Fibroblast of upper back skin (primary cell): ENCODE measurements around the gene ZNF324.
"Not testable (repeated sequence)": the region's sequence is repeated elsewhere in the genome, so short reads cannot be mapped to it uniquely, and the experiment has no call there.

Source experiments
- DNase-seq: peaks from one replicate; pipeline ENCODE4 v3.0.0-alpha.2; 2013

Gene ZNF324

DNA sequence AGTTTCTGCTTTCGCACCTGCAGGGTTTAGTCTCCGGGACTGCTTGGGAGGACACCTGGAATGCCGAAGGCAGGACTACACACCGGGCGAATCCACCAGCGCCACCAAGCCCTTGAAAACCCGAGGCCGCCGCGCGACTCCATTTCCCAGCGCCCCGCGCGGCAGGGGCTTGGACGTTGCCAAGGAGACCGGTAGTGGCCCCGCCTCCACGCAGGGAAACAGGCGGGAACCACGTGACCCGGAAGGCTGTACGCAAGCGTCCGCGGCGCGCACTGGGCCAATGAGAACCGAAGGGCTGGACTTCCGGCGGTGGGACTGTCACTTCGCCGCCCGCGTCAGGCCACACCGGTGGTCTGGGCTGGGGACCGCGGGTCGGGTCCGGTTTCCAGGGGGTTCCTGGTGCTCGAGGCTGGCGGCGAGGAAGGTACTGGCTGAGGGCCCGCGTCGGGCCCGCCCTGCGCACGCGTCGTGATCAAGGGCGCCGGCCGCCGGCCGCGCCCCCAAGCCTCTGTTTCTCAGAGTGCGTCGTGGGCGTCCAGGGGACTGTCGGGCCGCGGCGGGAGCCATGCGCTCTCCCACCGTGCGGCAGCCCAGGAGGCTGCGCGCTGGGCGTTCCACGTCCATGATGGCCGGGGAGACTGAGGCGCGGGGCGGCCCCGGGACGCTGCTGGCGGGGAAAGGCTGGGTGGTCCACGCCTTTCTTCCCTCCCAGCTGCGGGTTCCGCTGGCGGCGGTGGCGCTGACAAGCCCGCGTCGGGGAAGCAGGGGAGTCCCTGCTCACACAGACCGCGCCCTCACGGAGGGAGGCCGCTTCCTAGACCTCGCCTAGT, at the start of gene ZNF324:
TSS of gene ZNF324 (plus strand) at position 321 of the 830 bp plus-strand sequence. CDS start 2,106 bp downstream, outside the sequence.
- peak; percentile 93 for DNase-seq

DNA sequence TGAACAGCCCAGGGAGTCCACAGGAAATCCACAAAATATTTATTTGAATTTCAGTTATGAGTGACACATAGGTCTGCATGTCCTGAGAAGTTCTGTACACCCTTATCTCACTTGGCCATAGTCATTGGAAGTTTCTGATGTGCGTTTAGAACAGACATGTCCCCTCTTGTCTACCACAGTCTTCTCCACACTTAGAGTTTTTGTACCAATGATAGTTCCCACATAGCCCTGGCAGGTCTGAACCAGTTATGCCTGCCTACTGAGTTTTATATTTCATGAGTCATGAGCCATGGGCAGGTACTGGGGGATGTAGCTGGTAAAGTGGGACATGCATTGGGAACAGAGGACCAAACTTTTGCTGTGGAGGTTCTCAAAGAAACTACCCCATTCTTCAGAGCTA, 38.3 kb upstream of the ZNF324 start:
- DNase-seq, result no peak

DNA sequence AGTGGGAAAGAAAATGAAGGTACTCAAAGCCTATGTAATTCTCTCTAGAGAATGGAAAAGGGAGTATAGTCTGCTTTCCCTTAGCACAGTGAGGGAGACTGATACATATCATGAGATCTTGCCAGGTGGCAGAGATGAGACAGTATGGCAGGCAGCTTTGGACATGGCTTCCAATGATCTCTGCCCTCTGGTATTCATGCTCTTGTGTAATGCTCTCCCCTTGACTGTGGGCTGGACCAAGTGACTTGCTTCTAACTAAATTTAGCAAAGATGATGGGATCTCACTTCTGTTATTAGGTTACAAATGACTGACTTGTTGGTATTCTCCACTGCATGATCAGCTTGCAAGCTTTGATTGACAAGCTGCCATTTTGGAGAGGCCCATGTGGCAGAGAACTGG, 37.1 kb upstream of the ZNF324 start:
- no peak for DNase-seq

DNA sequence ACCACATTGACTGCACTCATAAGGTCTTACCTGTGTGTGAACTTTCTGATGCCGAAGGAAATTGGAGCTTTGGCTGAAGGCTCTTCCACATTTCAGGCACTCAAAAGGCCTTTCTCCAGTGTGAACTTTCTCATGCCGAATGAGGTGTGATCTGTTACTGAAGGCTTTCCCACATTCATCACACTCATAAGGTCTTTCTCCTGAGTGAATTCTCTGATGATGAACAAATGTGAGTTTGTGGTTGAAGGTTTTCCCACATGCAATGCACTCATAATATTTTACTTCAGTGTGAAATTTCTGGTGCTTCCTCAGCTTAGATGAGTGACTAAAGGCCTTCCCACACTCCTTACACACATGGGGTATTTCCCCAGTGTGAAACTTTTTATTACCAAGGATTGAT, 32.7 kb upstream of the ZNF324 start:
- no peak for DNase-seq

DNA sequence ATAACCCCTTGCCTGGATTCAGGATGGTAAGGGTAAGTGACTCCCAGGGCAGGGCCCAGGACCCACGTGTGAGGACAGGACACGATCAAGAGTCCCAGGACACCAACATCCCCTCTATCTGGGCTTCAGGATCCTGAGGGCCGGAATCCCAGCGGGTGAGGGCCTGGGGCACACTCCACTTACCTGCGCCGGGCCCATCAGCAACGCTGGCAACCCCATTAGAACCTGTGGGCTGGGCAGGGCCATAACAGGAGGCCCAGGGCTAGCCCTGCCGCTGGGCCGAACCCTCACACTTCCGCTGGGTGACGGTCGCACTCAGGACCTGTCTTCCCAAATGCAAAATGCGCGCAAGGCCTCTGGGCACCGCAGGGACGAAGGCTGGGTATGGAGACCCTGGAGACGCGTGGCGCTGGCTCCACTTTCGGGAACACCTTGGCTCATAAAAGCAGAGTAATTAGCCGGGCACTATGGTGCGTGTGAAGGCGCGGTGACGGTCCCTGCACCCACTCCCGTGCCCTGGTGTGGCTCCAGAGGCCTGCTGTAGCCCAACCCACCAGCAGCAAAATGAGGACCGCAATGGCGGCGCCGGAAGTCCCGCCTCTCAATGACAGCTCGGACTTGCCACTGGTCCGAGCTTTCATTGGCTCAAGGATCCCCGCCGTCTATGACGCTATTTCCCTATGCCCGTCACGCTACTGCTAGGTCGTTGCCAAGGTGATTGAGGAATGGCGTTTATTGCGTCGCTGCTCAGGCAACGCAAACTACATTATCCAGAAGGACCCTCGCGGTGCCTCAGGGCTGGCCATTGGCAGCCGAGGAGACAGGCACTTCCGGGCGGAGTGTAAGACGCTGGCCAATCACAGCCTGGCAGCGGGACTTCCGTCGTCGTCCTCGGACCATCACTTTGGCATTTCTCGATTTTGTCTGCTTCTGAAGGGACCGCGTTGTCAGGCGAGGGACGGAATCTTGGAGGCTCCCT, 27.0 kb upstream of the ZNF324 start, which contains the start of gene ZNF132:
TSS of gene ZNF132 (minus strand) at position 578 of the 979 bp plus-strand sequence. CDS start at position 246, 332 bp downstream.
- peak; percentile 100 for DNase-seq

DNA sequence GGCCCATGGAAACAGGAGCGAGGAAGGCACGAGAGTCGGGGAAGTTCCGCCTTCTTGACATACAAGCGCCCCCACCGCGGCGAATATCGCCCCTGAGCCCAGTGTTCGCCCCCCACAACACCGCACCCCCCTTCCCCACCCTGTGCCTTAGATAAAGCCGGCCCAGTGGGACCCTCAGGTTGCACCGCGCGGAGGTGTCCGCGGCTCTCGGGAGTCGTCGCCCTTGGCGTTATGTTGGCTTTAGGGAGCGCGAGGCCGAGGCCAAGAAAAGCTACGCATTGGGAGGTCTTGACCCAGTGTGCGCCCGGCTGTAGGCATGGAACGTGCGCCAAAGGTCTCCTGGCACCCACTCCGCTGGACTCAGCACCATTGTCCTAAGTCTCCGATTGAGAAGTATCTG, 26.3 kb upstream of the ZNF324 start:
- DNase-seq, result no peak

DNA sequence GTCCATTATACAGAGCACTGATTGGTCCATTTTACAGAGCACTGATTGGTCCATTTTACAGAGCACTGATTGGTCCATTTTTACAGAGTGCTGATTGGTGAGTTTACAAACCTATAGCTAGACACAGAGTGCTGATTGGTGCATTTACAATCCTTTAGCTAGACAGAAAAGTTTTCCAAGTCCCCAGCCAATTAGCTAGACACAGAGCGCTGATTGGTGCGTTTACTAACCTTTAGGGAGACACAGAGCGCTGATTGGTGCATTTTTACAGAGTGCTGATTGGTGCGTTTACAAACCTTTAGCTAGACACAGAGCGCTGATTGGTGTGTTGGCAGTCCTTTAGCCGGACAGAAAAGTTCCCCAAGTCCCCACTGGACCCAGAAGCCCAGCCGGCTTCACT, 23.9 kb upstream of the ZNF324 start:
- DNase-seq, result not testable (repeated sequence)

DNA sequence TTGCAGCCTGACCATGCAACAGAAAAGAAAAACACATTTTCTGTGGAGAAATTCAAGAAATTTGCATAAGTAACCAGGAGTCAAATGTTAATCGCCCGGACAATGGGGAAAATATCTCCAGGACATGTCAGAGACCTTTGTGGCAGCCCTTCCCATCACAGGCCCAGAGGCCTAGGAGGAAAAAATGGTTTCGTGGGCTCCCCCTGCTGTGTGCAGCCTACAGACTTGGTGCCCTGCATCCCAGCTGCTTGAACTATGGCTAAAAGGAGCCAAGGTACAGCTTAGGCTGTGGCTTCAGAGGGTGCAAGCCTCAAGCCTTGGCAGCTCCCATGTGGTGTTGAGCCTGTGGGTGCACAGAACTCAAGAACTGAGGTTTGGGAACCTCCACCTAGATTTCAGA, 18.0 kb upstream of the ZNF324 start:
- not testable (repeated sequence) for DNase-seq

DNA sequence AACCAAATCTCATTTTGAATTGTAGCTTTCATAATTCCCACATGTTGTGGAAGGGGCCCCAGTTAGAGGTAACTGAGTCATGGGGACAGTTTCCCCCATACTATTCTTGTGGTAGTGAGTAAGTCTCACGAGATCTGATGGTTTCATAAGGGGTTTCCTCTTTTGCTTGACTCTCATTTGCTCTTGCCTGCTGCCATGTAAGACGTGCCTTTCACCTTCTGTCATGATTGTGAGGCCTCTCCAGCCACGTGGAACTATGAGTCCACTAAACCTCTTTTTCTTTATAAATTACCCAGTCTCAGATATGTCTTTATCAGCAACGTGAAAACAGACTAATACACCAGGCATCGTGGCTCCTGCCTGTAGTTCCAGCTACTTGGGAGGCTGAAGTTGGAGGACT, 16.9 kb upstream of the ZNF324 start:
- DNase-seq, result not testable (repeated sequence)

DNA sequence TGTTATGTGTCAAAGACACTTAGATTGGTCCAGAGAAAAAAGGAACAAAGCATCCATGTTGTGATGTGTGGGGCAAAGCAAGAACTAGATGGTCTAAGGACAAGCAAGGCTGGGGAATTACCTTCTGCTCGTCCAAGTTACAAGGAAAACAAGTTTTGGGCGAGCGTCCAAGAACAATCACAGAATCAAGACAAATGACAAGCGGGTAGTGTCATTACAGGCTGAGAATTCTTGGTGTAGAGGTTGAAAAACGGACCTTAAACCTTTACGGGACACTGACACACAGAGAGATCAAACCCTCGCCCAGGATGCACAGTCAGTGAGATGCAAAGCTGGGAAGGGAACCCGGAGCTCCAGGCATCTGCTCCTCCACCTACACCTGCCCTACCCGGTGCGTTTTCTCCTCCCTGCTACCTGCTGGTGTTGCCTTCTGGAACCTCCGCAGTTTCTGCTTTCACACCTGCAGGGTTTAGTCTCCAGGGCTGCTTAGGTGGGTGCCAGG, 16.0 kb upstream of the ZNF324 start:
- no peak for DNase-seq

DNA sequence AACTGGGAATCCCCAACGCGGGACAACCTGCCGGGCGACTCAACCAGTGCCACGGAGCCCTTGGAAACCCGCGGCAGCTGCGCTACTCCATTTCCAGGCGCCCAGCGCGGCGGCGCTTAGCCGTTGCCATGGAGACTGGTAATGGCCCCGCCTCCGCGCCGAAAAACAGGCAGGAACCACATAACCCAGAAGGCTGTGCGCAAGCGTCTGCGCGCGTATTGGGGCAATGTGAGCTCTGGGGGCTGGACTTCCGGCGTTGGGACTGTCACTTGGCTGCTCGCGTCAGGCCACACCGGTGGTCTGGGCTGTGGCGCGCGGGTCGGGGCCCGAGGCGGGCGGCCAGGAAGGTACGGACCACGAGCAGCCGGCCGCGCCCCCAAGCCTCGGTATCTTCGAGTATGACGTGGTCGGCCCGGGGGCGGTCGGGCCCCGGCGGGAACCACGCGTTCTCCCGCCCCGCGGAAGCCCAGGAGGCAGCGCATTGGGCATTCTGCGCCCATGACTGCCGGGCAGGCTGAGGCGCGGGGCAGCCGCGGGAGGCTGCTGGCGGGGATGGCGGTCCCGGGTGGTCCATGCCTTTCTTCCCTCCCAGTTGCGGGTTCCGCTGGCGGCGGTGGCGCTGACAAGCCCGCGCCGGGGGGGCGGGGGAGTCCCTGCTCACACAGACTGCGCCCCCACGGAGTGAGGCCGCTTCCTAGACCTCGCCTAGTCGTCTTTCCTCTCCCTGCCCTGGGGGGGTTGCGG, 15.3 kb upstream of the ZNF324 start, which contains the start of gene ZNF324B:
TSS of gene ZNF324B (plus strand) at position 265 of the 744 bp plus-strand sequence. CDS start 2,080 bp downstream, outside the sequence.
- peak; percentile 94 for DNase-seq

DNA sequence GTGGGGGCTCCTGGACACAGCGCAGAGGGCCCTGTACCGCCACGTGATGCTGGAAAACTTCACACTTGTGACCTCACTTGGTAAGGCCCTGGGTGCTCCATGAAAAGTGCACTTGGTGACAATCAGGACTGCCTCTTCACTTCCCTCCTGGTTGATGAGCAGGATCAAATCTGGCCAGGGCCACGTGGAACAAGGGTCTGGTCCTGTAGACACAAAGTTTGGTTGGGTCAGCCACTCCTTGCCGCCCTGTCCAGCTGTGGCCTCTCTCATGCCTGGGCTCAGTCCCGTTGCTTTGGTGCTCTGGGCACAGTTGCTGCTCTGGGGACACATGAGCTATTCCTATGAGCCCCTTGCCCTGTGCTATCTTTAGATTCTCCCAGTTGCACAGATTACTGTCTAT, 13.1 kb upstream of the ZNF324 start:
- no peak for DNase-seq

DNA sequence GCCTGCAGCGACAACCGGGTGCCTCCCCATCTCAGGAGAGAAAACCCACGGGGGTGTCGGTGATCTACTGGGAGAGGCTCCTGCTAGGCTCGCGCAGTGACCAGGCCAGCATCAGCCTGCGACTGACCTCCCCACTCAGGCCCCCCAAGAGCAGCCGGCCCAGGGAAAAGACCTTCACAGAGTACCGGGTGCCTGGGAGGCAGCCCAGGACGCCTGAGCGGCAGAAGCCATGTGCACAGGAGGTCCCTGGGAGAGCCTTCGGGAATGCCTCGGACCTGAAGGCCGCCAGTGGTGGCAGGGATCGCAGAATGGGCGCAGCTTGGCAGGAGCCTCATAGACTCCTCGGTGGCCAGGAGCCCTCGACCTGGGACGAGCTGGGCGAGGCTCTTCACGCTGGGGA, 11.6 kb upstream of the ZNF324 start:
- DNase-seq, result no peak

DNA sequence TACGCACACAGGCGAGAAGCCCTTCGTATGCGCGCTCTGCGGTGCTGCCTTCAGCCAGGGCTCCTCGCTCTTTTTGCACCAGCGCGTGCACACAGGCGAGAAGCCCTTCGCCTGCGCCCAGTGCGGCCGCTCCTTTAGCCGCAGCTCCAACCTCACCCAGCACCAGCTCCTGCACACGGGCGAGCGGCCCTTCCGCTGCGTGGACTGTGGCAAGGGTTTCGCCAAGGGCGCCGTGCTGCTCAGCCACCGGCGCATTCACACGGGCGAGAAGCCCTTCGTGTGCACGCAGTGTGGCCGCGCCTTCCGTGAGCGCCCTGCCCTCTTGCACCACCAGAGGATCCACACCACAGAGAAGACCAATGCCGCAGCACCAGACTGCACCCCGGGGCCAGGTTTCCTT, 10.8 kb upstream of the ZNF324 start:
- DNase-seq, result no peak

DNA sequence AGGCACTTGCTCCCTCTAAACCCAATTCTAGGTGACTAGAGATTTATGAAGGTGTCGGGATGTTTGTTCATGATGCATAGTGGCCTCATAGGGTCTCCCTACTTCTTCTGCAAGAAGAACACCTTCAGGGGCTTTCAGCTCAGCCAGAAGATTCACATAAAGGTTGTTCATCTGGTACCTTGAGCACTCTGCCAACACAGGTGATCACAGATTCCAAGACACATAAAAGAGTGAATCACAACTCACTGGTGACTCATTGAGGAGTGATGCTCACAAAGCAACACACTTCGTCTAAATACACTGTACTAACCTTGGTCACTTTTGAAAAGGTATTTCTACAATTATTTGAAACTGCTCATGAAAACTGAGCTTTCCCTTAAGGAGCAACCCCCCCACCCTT, 6.8 kb upstream of the ZNF324 start:
- no peak for DNase-seq

DNA sequence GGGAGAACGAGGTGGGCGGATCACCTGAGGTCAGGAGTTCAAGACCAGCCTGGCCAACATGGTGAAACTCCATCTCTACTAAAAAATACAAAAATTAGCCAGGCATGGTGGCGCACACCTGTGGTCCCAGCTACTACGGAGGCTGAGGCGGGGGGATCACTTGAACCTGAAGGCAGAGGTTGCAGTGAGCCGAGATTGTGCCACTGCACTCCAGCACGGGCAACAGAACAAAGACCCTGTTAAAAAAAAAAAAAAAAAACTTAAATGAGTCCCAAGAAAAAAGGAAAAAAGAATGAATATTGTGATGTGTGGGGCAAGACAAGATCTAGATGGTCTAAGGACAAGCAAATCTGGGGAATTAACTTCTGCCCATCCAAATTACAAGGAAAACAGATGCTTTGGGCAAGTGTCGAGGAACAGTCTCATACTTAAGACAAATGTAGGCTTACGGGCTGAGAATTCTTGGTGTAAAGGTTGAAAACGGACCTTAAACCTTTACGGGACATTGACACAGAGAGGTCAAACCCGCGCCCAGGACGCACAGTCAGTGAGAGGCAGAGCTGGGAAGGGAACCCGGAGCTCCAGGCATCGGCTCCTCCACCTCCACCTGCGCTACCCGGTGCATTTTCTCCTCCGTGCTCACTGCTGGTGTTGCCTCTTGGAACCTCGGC, 656 bp upstream of the ZNF324 start:
- no peak for DNase-seq

DNA sequence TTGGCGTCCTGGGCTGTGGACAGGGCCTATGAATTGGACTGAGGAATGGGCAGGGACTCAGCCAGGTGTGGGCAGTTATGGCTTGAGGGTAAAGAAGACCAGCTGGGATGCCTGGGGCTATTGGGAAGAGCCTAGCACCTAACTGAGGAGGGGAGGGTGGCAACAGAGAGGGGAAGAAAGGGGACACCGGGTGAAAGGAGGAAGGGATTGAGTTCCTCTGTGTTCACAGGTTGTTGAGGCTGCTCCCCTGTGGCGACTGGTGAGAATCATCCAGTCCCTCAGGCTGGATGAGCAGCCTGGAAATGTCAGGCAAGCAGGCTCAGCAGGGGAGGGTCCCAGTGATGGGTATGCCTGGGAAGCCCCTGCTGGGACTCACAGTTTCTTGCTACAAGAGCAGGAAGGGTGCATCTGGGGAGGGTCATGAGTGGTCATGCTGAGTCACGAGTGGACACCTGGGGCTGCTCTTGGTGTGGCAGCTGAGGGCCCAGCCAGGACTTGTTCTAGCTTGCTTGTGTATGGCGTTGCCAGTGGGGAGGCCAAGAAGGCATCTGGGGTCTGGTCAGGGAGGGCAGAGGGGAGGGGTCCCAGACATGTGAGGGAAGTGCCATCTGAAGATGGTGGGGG, 1.4 kb downstream of the ZNF324 start:
- DNase-seq, result no peak

DNA sequence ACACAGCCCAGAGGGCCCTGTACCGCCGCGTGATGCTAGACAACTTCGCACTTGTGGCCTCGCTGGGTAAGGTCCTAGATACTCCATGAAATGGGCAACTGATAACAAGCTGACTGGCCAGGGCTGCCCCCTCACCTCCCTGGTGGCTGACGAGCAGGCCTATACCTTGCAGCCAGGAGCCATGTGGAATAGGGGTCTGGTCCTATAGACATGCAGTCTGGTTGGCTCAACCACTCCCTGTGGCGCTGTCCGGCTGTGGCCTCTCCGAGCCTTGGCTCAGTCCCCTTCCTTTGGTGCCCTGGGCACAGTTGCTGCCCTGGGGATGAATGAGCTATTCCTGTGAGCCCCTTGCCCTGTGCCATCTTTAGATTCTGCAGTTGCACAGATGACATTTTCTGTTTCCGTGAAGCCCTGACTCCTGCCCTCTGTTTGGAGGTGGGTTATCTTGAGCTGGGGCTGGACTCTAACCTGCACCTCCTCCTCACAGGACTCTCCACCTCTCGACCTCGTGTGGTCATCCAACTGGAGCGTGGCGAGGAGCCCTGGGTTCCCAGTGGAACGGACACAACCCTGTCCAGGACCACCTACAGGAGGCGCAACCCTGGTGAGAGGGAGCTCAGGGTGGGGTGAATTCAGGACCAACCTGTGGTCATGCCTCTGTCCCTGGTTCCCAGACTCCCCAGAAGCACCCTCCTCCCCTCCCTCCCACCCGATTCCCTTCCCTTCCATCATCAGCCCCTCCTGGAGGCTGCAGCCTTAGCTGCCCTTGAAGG, 2.5 kb downstream of the ZNF324 start:
- DNase-seq, result no peak

DNA sequence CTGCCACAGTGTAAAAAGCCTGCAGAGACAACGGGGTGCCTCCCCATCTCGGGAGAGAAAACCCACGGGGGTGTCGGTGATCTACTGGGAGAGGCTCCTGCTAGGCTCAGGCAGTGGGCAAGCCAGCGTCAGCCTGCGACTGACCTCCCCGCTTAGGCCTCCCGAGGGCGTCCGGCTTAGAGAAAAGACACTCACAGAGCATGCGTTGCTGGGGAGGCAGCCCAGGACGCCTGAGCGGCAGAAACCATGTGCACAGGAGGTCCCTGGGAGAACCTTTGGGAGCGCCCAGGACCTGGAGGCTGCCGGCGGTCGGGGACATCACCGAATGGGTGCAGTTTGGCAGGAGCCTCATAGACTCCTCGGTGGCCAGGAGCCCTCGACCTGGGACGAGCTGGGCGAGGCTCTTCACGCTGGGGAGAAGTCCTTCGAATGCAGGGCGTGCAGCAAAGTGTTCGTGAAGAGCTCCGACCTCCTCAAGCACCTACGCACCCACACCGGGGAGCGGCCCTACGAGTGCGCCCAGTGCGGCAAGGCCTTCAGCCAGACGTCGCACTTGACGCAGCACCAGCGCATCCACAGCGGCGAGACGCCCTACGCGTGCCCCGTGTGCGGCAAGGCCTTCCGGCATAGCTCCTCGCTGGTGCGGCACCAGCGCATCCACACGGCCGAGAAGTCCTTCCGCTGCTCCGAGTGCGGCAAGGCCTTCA, 4.1 kb downstream of the ZNF324 start:
- DNase-seq, result not testable (repeated sequence)

DNA sequence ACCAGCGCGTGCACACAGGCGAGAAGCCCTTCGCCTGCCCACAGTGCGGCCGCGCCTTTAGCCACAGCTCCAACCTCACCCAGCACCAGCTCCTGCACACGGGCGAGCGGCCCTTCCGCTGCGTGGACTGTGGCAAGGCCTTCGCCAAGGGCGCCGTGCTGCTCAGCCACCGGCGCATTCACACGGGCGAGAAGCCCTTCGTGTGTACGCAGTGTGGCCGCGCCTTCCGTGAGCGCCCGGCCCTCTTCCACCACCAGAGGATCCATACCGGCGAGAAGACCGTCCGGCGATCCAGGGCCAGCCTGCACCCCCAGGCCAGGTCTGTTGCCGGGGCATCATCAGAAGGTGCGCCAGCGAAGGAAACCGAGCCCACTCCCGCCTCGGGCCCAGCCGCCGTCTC, 4.9 kb downstream of the ZNF324 start:
- DNase-seq, result no peak
